Measurements from ENCODE around the gene DDRGK1. TPM values are rescaled to one million over a fixed set of nuclear protein-coding genes. Genes with fewer than 3 reads are reported as not detected.

DDRGK1 gene
- total and polyA plus RNA-seq, 2 experiments from 2014 or later = 92.9 to 154 TPM

DNA sequence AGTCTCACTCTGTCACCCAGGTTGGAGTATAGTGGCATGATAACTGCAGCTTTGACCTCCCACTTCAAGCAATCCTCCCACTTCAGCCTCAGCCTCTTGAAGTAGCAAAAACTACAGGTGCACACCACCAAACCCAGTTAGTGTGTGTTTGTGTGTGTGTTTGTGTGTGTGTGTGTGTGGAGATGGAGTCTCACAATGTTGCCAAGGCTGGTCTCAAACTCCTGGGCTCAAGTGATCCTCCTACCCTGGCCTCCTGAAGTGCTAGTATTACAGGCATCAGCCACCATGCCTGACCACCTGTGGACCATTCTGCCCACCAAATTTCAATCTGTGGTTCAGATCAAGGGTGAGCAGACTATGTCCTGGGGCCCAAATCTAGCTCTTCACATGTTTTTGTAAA lies 53.6 kb downstream of the DDRGK1 start:
- Histone ChIP-seq H3K27me3 (no peaks in the 10 kb centered on the region), H3K9me2 (replicated peaks; ENCODE audit: insufficient read depth) (no peaks in the 10 kb centered on the region), H4K20me1 (ENCODE audit: insufficient read depth, poor library complexity, severe bottlenecking) (peaks cover 81% of the 10 kb centered on the region), H3K4me1 (ENCODE audit: insufficient read depth) (no peaks in the 10 kb centered on the region), H3K27ac (no peak overlapping the region), H2AFZ (no peak overlapping the region), H3K9me3 (ENCODE audit: low read depth) (no peaks in the 10 kb centered on the region), H3K36me3 (replicated peaks; ENCODE audit: insufficient read depth, low read depth) (no peaks in the 10 kb centered on the region), H3K79me2 (peaks cover 100% of the 10 kb centered on the region), H3K4me3 (no peak overlapping the region), H3K4me2 (no peak overlapping the region)
- TF ChIP-seq EZH2phosphoT487 (IDR thresholded peaks at IDR 0.05; ENCODE audit: low read depth, severe bottlenecking, unreplicated experiment) (no peak), EZH2 (IDR thresholded peaks at IDR 0.05; ENCODE audit: borderline replicate concordance) (no peak), CTCF (IDR thresholded peaks at IDR 0.05; ENCODE audit: poor library complexity) (no peak)
- DNase-seq (ENCODE audit: low spot score) = no peak

- Histone ChIP-seq H3K4me3 (no peak overlapping the region), H3K4me2 (no peak overlapping the region), H3K27ac (no peak overlapping the region), H2AFZ (no peak overlapping the region), H3K79me2 (peaks cover 97% of the 10 kb centered on the region), H3K4me1 (ENCODE audit: insufficient read depth) (no peaks in the 10 kb centered on the region), H3K9me2 (replicated peaks; ENCODE audit: insufficient read depth) (no peaks in the 10 kb centered on the region), H3K36me3 (replicated peaks; ENCODE audit: insufficient read depth, low read depth) (no peaks in the 10 kb centered on the region), H3K27me3 (no peaks in the 10 kb centered on the region), H4K20me1 (ENCODE audit: insufficient read depth, poor library complexity, severe bottlenecking) (peaks cover 46% of the 10 kb centered on the region), H3K9me3 (ENCODE audit: low read depth) (no peaks in the 10 kb centered on the region)
- DNase-seq (ENCODE audit: low spot score) = no peak
- 96% methylated on average over 10 of the region's 10 CpGs for WGBS (ENCODE audit: low lambda C conversion rate, missing lambda C conversion rate)
- TF ChIP-seq CTCF (IDR thresholded peaks at IDR 0.05; ENCODE audit: poor library complexity) (no peak), EZH2 (IDR thresholded peaks at IDR 0.05; ENCODE audit: borderline replicate concordance) (no peak), EZH2phosphoT487 (IDR thresholded peaks at IDR 0.05; ENCODE audit: low read depth, severe bottlenecking, unreplicated experiment) (no peak)
Observed at GRCh38 chr20:3146732-3147341, 57.6 kb downstream of the DDRGK1 start.

DNA sequence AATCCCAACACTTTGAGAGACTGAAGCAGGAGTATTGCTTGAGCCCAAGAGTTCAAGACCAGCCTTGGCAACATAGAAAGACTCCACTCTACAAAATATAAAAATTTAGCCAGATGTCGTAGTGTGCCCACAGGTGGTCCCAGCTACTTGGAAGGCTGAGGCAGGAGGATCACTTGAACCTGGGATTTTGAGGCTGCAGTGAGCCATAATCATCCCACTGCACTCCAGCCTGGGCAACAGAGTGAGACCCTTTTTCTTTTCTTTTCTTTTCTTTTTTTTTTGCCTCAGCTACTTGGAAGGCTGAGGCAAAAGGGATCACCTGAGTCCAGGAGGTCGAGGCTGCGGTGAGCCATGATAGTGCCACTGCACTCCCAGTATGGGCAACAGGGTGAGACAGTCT lies 62.7 kb downstream of the DDRGK1 start:
- Histone ChIP-seq H3K4me2 (no peak overlapping the region), H4K20me1 (ENCODE audit: insufficient read depth, poor library complexity, severe bottlenecking) (peaks cover 6% of the 10 kb centered on the region), H3K79me2 (peaks cover 79% of the 10 kb centered on the region), H3K9me3 (ENCODE audit: low read depth) (no peaks in the 10 kb centered on the region), H3K27ac (no peak overlapping the region), H3K9me2 (replicated peaks; ENCODE audit: insufficient read depth) (no peaks in the 10 kb centered on the region), H3K4me1 (ENCODE audit: insufficient read depth) (no peaks in the 10 kb centered on the region), H3K27me3 (no peaks in the 10 kb centered on the region), H2AFZ (no peak overlapping the region), H3K4me3 (no peak overlapping the region), H3K36me3 (replicated peaks; ENCODE audit: insufficient read depth, low read depth) (no peaks in the 10 kb centered on the region)
- TF ChIP-seq EZH2phosphoT487 (IDR thresholded peaks at IDR 0.05; ENCODE audit: low read depth, severe bottlenecking, unreplicated experiment) (no peak), EZH2 (IDR thresholded peaks at IDR 0.05; ENCODE audit: borderline replicate concordance) (no peak), CTCF (IDR thresholded peaks at IDR 0.05; ENCODE audit: poor library complexity) (no peak)
- no peak for DNase-seq (ENCODE audit: low spot score)
- 97% methylated on average over 3 of the region's 3 CpGs for WGBS (ENCODE audit: low lambda C conversion rate, missing lambda C conversion rate)

Other genes with a start within 250 kb of the DDRGK1 start
- 27.0 and 33.8 TPM in 2 replicates for gene GNRH2, start 161.1 kb downstream of the DDRGK1 start, total RNA-seq
- gene GNRH2, start 161.1 kb downstream of the DDRGK1 start, polyA plus RNA-seq = 93.8 and 131 TPM in 2 replicates
- 84.4 and 89.2 TPM in 2 replicates for gene MRPS26, start 158.6 kb downstream of the DDRGK1 start, total RNA-seq
- gene MRPS26, start 158.6 kb downstream of the DDRGK1 start, polyA plus RNA-seq = 150 and 174 TPM in 2 replicates
- 0.92 TPM in 1 of 2 replicates, not detected in the other for gene OXT, start 133.1 kb downstream of the DDRGK1 start, total RNA-seq
- 3.4 and 4.3 TPM in 2 replicates for gene OXT, start 133.1 kb downstream of the DDRGK1 start, polyA plus RNA-seq
- gene AVP, start 120.0 kb downstream of the DDRGK1 start, total RNA-seq = 0.67 TPM in 1 of 2 replicates, not detected in the other
- 1.2 and 1.3 TPM in 2 replicates for gene AVP, start 120.0 kb downstream of the DDRGK1 start, polyA plus RNA-seq
- gene FASTKD5, start 44.8 kb downstream of the DDRGK1 start, total RNA-seq = 25.2 and 27.8 TPM in 2 replicates
- 16.0 and 21.8 TPM in 2 replicates for gene FASTKD5, start 44.8 kb downstream of the DDRGK1 start, polyA plus RNA-seq
- 4.0 and 4.8 TPM in 2 replicates for gene UBOX5, start 44.8 kb downstream of the DDRGK1 start, total RNA-seq
- gene UBOX5, start 44.8 kb downstream of the DDRGK1 start, polyA plus RNA-seq = 5.8 and 6.1 TPM in 2 replicates
- gene LZTS3, start 31.1 kb downstream of the DDRGK1 start, total RNA-seq = 36.4 and 38.1 TPM in 2 replicates
- 32.7 and 35.3 TPM in 2 replicates for gene LZTS3, start 31.1 kb downstream of the DDRGK1 start, polyA plus RNA-seq
- 27.8 and 33.5 TPM in 2 replicates for gene ITPA, start 4.8 kb upstream of the DDRGK1 start, total RNA-seq
- gene ITPA, start 4.8 kb upstream of the DDRGK1 start, polyA plus RNA-seq = 48.2 and 73.9 TPM in 2 replicates
- gene SLC4A11, start 34.5 kb upstream of the DDRGK1 start, total RNA-seq = 0.28 and 0.37 TPM in 2 replicates
- gene SLC4A11, start 34.5 kb upstream of the DDRGK1 start, polyA plus RNA-seq = 1.3 and 2.3 TPM in 2 replicates
- gene DNAAF9, start 203.0 kb upstream of the DDRGK1 start, total RNA-seq = 10.3 and 11.9 TPM in 2 replicates
- gene DNAAF9, start 203.0 kb upstream of the DDRGK1 start, polyA plus RNA-seq = 4.7 and 5.2 TPM in 2 replicates